Heart right ventricle (tissue), 16 donors: ENCODE measurements around the gene CD4. TPM values are rescaled to one million over a fixed set of nuclear protein-coding genes. Genes with fewer than 3 reads are reported as not detected.
A peak's percentile ranks its signal among the peaks of the same experiment; 100 is the strongest.

Source experiments
- ATAC-seq, 8 donors: fragments of 200-7000 bp; cut with Tn5 transposase; one replicate each; pipeline ENCODE4 v1.9.1; 2020; ENCODE audit warnings: mild to moderate bottlenecking in 8 of 8, moderate library complexity in 8 of 8, moderate number of reproducible peaks in 1 of 8
- DNase-seq, 2 donors: peaks; one replicate each; pipeline ENCODE4 v3.0.0-alpha.2; 2020
- H3K27ac ChIP-seq, 10 donors: fragments of 200-600 bp; sonication (generic) in 2 of 10; one replicate each; pipeline versions ENCODE4 v1.5.0 to v1.8.0; 2020 to 2022; ENCODE audit warnings: mild to moderate bottlenecking in 3 of 10
- H3K27me3 ChIP-seq, 7 donors: fragments of 200-600 bp; one replicate each; pipeline ENCODE4 v1.8.0; 2021 to 2022; ENCODE audit warnings: mild to moderate bottlenecking in 2 of 7
- H3K36me3 ChIP-seq, 9 donors: fragments of 200-600 bp; sonication (generic) in 1 of 9; one replicate each; pipeline versions ENCODE4 v1.5.0 to v1.8.0; 2020 to 2022; ENCODE audit warnings: mild to moderate bottlenecking in 2 of 9
- H3K4me1 ChIP-seq, 9 donors: fragments of 200-600 bp; sonication (generic) in 1 of 9; one replicate each; pipeline versions ENCODE4 v1.5.0 to v1.8.0; 2020 to 2022; ENCODE audit warnings: mild to moderate bottlenecking in 4 of 9
- H3K4me3 ChIP-seq, 10 donors: fragments of 200-600 bp; sonication (generic) in 2 of 10; one replicate each; pipeline versions ENCODE4 v1.5.0 to v1.8.0; 2020 to 2022; ENCODE audit warnings: mild to moderate bottlenecking in 7 of 10, moderate library complexity in 2 of 10
- H3K9me3 ChIP-seq, 11 donors: fragments of 200-600 bp in 10 of 11; sonication (generic) in 2 of 11; one replicate each; pipeline versions ENCODE4 v1.5.0 to v1.8.0; 2013 to 2022; ENCODE audit warnings: mild to moderate bottlenecking in 2 of 11, control low read depth in 1 of 11, moderate library complexity in 1 of 11
- WGBS, 2 donors: extraction: QIAGEN DNeasy Blood & Tissue Kit; methylation state at CpG; one replicate each; pipeline ENCODE4 v1.1.7; 2013; ENCODE audit warnings: inconsistent platforms in 1 of 2; 5-methylcytosine and 5-hydroxymethylcytosine counted together
- intact Hi-C, 10 donors: fragments of 100-400 bp; cut with DNase I; formaldehyde crosslinking; loops; one replicate each; pipeline versions ENCODE4 v1.11.1 to v1.14.2; 2022
- polyA plus RNA-seq, 2 donors: library from polyadenylated mRNA; stranded (reverse); fragments of 200-250 nt; gene quantifications; one replicate each; pipeline ENCODE4 v1.2.3, GENCODE V29; 2013
- total RNA-seq, 10 donors: library from RNA; stranded (reverse); fragmentation: NEBNext Ultra II Directional in 3 of 10; extraction: Animal tissue kit (Norgen Biotek cat#: 25700) in 3 of 10; gene quantifications; one replicate each; pipeline versions ENCODE4 v1.2.1 to v1.2.4, GENCODE V29; 2021 to 2023
- TF ChIP-seq, protein P1 (sequence below), 9 donors: fragments of 200-600 bp; sonication (generic) in 2 of 9; IDR thresholded peaks; one replicate each; pipeline versions ENCODE4 v1.5.0 to v1.8.0; 2021 to 2022; ENCODE audit warnings: antibody characterized with exemption in 9 of 9, mild to moderate bottlenecking in 5 of 9, moderate library complexity in 1 of 9
- donor health status: Arrhythmogenic right ventricular cardiomyopathy.
- donor health status: ischemic (EF 13 %, LVEDD 7.1; RV severe dilation, severe dysfunction).
- donor health status: healthy with polysubstance abuse.
- donor health status: DM: no; HTN: yes; CAD: no.
- donor health status: DM: no; HTN: no; CAD: no.
- donor health status: ischemic (EF 25% LVEDD 6.9; RV normal size, moderate dysfunction).
- donor health status: ischemic (EF 25% LVEDD 5.7; RV mildly dilated, moderate dysfunction).
- donor health status: healthy.
- donor health status: DM: yes; HTN: yes; CAD: no.
- donor health status: Ischemic cardiomyopathy.
- donor health status: ischemic (EF 35%, LVEDD 5.7; RV mildly dilated, moderate dysfunction).
- donor health status: nonischemic (EF 11% LVEDD 7.7; RV severe dilation, severe dysfunction).
- donor health status: DM: yes; HTN: yes; CAD: no.
- donor health status: PGD.
- donor health status: ischemic (EF 29% LVEDD 5.4; RV normal size, mild dysfunction).
- donor health status: nonischemic (EF 23%, LVEDD 6.1; RV moderate dilation, normal function).

The CD4 gene
- total and polyA plus RNA-seq, 12 donors = 2.6 to 44.3 (median 4.2) TPM

GRCh38 chr12:6770600-6770999, 18.7 kb upstream of the CD4 start:
- peak overlapping the region in 2 of 10 donors; percentile 36 to 69 for H3K27ac ChIP-seq
- H3K9me3 ChIP-seq = no peaks in the 10 kb centered on the region
- TF ChIP-seq, protein P1, sequence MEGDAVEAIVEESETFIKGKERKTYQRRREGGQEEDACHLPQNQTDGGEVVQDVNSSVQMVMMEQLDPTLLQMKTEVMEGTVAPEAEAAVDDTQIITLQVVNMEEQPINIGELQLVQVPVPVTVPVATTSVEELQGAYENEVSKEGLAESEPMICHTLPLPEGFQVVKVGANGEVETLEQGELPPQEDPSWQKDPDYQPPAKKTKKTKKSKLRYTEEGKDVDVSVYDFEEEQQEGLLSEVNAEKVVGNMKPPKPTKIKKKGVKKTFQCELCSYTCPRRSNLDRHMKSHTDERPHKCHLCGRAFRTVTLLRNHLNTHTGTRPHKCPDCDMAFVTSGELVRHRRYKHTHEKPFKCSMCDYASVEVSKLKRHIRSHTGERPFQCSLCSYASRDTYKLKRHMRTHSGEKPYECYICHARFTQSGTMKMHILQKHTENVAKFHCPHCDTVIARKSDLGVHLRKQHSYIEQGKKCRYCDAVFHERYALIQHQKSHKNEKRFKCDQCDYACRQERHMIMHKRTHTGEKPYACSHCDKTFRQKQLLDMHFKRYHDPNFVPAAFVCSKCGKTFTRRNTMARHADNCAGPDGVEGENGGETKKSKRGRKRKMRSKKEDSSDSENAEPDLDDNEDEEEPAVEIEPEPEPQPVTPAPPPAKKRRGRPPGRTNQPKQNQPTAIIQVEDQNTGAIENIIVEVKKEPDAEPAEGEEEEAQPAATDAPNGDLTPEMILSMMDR (IDR thresholded peaks at IDR 0.05) = no peak
- H3K4me1 ChIP-seq = peaks cover 2 to 67% (median 29%) of the 10 kb centered on the region in 9 donors
- 88 to 92% methylated on average over 10 of the region's 10 CpGs for WGBS, 2 donors
- peaks cover 0 to 28% (median 0%) of the 10 kb centered on the region in 9 donors for H3K36me3 ChIP-seq
- H3K27me3 ChIP-seq = peaks cover 0 to 44% (median 8%) of the 10 kb centered on the region in 7 donors
- intact Hi-C loops = no loop called here
- ATAC-seq (no peak), DNase-seq (no peak)
- no peak overlapping the region for H3K4me3 ChIP-seq

GRCh38 chr12:6771091-6771495, 18.2 kb upstream of the CD4 start:
- H3K27me3 ChIP-seq = peaks cover 0 to 39% (median 8%) of the 10 kb centered on the region in 7 donors
- TF ChIP-seq, protein P1 (IDR thresholded peaks at IDR 0.05) = no peak
- no peak overlapping the region for H3K4me3 ChIP-seq
- DNase-seq (peak in 1 of 2 donors; percentile 36), ATAC-seq (peak in 2 of 8 donors; percentile 4 to 8)
- 83 to 93% methylated on average over 4 of the region's 4 CpGs for WGBS, 2 donors
- intact Hi-C loops = no loop called here
- peak overlapping the region in 4 of 10 donors; percentile 20 to 69 (median 28) for H3K27ac ChIP-seq
- H3K9me3 ChIP-seq = no peaks in the 10 kb centered on the region
- peaks cover 0 to 28% (median 0%) of the 10 kb centered on the region in 9 donors for H3K36me3 ChIP-seq
- peaks cover 2 to 63% (median 25%) of the 10 kb centered on the region in 9 donors for H3K4me1 ChIP-seq

- WGBS, 2 donors = 82 to 84% methylated on average over 12 of the region's 12 CpGs
- DNase-seq (no peak), ATAC-seq (no peak)
- intact Hi-C loops = no loop called here
- TF ChIP-seq, protein P1 (IDR thresholded peaks at IDR 0.05) = no peak
- Histone ChIP-seq H3K27ac (peak overlapping the region in 4 of 10 donors; percentile 20 to 69 (median 28)), H3K36me3 (peaks cover 0 to 28% (median 0%) of the 10 kb centered on the region in 9 donors), H3K4me3 (peak overlapping the region in 1 of 10 donors; percentile 45), H3K4me1 (peaks cover 2 to 63% (median 25%) of the 10 kb centered on the region in 9 donors), H3K27me3 (peaks cover 0 to 44% (median 8%) of the 10 kb centered on the region in 7 donors), H3K9me3 (no peaks in the 10 kb centered on the region)
Observed at GRCh38 chr12:6771509-6772330, 17.6 kb upstream of the CD4 start.

DNA sequence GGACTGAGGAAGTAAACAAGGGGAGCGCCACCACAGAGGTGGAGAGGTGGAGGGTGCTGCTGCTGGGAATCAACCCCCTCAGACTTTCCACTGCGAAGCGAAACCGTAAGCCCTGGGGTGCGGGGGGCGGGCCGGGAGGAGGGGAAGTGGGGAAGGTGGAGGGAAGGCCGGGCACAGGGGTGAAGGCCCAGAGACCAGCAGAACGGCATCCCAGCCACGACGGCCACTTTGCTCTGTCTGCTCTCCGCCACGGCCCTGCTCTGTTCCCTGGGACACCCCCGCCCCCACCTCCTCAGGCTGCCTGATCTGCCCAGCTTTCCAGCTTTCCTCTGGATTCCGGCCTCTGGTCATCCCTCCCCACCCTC, 17.0 kb upstream of the CD4 start, which contains the start of gene LAG3:
Gene LAG3 (plus strand): TSS at position 190 of the 365 bp plus-strand sequence. CDS start 333 bp downstream, outside the sequence.
- Histone ChIP-seq H3K36me3 (peaks cover 0 to 28% (median 0%) of the 10 kb centered on the region in 9 donors), H3K27me3 (peaks cover 0 to 50% (median 8%) of the 10 kb centered on the region in 7 donors), H3K4me1 (peaks cover 2 to 60% (median 25%) of the 10 kb centered on the region in 9 donors), H3K27ac (peak within 1 kb of the TSS in 4 of 10 donors; percentile 20 to 69 (median 28)), H3K4me3 (peak within 1 kb of the TSS in 3 of 10 donors; percentile 24 to 45 (median 29)), H3K9me3 (no peaks in the 10 kb centered on the region)
- 61 to 66% methylated on average over 14 to 15 of the region's 15 CpGs for WGBS, 2 donors
- TF ChIP-seq, protein P1 (IDR thresholded peaks at IDR 0.05) = no peak
- ATAC-seq (no peak), DNase-seq (no peak)
- intact Hi-C loops = no loop called here
